Stimulated activated CD8-positive, alpha-beta memory T cell treated with anti-CD3 and anti-CD28 coated beads, Interleukin-4, amount 100 ng/mL, for 24 hours (primary cell): ENCODE data around the gene UNC45A.
A peak's percentile ranks its signal among the peaks of the same experiment; 100 is the strongest.
"Not testable (repeated sequence)": the region's sequence is repeated elsewhere in the genome, so short reads cannot be mapped to it uniquely, and the experiment has no call there.

Experiments
- DNase-seq: peaks from one replicate; pipeline ENCODE4 v3.0.0-alpha.2; 2020; ENCODE audit warnings: low read depth

Gene UNC45A

GRCh38 chr15:90934949-90935751 lies at the start of gene UNC45A:
UNC45A (plus strand) TSS chr15:90935285; CDS start chr15:90935325, 40 bp downstream.
- peak; percentile 93 for DNase-seq

- DNase-seq = peak; percentile 72
These were observed 49.4 kb upstream of the UNC45A start for GRCh38 chr15:90885432-90886290.

GRCh38 chr15:90886291-90886614 lies 48.8 kb upstream of the UNC45A start:
- DNase-seq = no peak

GRCh38 chr15:90887037-90887481 lies 48.0 kb upstream of the UNC45A start:
- DNase-seq = no peak

GRCh38 chr15:90889313-90889730 lies 45.8 kb upstream of the UNC45A start:
- no peak for DNase-seq

GRCh38 chr15:90889736-90890456 lies 45.2 kb upstream of the UNC45A start:
- DNase-seq = no peak

GRCh38 chr15:90890839-90891238 lies 44.2 kb upstream of the UNC45A start:
- no peak for DNase-seq

- no peak for DNase-seq
These were observed 43.6 kb upstream of the UNC45A start for GRCh38 chr15:90891346-90891949.

- DNase-seq = no peak
These were observed 43.1 kb upstream of the UNC45A start for GRCh38 chr15:90892023-90892422.

- no peak for DNase-seq
These were observed 42.4 kb upstream of the UNC45A start for GRCh38 chr15:90892498-90893174.

GRCh38 chr15:90893175-90894090 lies 41.7 kb upstream of the UNC45A start:
- no peak for DNase-seq

GRCh38 chr15:90895571-90896117 lies 39.4 kb upstream of the UNC45A start:
- DNase-seq = no peak

- DNase-seq = not testable (repeated sequence)
These were observed 37.9 kb upstream of the UNC45A start for GRCh38 chr15:90897131-90897655.

- DNase-seq = no peak
These were observed 33.7 kb upstream of the UNC45A start for GRCh38 chr15:90901175-90902039.

GRCh38 chr15:90902040-90902839 lies 32.8 kb upstream of the UNC45A start:
- DNase-seq = peak; percentile 53

GRCh38 chr15:90902840-90903732 lies 32.0 kb upstream of the UNC45A start, which contains the start of gene MAN2A2:
MAN2A2 (plus strand) TSS chr15:90903302; CDS start chr15:90904208, 906 bp downstream.
- peak; percentile 69 for DNase-seq
